ENCODE results near the gene ADGRV1.

- TF ChIP-seq ZNF274 (IDR thresholded peaks at IDR 0.05; ENCODE audit: low read depth, low read length): no peak
- no peak for TF ChIP-seq YY1 (IDR thresholded peaks at IDR 0.05; ENCODE audit: insufficient read depth, insufficient read length)
- TF ChIP-seq SUZ12 (IDR thresholded peaks at IDR 0.05; ENCODE audit: extremely low read depth, insufficient read depth, insufficient read length): no peak
Observed at GRCh38 chr5:91089758-91090157, 531.2 kb downstream of the ADGRV1 start.
